Measurements from ENCODE around the gene SNRNP25. TPM values are rescaled to one million over a fixed set of nuclear protein-coding genes. Genes with fewer than 3 reads are reported as not detected.

The SNRNP25 gene
- total RNA-seq, 1 donor: 15.8 TPM

DNA sequence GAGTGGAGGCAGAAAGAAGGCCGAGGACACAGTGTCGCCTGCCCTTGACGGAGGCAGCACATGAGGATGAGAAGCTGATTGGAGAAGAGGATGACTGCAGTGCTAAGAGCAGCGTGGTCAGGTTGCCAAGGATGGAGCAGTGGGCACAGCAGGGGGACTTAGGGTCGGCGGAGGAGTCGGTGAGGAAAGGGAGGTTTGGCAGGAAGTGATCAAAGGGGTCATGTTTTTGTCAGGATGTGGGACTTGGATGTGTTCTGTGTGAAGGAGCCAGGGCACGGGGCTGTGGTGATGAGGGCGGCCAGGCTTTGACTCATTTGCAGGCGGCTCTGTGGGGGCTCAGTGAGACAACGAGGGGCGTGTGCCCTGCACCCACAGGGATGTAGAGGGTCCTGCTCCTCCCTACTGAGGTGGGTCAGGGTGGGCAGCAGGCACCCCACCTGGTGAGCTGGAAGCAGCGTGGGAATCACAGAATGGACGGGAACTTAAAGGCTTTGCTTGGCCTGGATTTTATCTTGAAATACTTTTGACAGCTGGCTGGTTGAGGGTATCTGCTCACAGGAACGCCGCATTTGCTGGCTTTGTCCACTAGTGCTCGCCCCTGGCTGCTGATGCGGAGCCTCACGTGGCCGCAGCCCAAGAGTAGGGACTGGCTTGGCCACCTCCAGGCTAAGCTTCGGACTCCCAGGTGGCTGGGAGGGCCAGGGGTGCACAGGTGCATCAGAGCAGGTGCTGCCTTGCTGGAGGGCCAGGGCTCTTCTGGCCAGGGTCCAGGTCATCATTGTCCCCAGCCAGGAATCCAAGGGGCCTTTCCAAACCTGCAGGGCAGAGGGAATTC lies 30.4 kb downstream of the SNRNP25 start:
- TF ChIP-seq, protein P1, sequence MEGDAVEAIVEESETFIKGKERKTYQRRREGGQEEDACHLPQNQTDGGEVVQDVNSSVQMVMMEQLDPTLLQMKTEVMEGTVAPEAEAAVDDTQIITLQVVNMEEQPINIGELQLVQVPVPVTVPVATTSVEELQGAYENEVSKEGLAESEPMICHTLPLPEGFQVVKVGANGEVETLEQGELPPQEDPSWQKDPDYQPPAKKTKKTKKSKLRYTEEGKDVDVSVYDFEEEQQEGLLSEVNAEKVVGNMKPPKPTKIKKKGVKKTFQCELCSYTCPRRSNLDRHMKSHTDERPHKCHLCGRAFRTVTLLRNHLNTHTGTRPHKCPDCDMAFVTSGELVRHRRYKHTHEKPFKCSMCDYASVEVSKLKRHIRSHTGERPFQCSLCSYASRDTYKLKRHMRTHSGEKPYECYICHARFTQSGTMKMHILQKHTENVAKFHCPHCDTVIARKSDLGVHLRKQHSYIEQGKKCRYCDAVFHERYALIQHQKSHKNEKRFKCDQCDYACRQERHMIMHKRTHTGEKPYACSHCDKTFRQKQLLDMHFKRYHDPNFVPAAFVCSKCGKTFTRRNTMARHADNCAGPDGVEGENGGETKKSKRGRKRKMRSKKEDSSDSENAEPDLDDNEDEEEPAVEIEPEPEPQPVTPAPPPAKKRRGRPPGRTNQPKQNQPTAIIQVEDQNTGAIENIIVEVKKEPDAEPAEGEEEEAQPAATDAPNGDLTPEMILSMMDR (IDR thresholded peaks at IDR 0.05; ENCODE audit: insufficient read depth, low read length): peak; percentile 31
- DNase-seq (ENCODE audit: low read depth): peak; percentile 70
- no peak overlapping the region for H3K4me3 ChIP-seq (ENCODE audit: low read depth, low read length)

DNA sequence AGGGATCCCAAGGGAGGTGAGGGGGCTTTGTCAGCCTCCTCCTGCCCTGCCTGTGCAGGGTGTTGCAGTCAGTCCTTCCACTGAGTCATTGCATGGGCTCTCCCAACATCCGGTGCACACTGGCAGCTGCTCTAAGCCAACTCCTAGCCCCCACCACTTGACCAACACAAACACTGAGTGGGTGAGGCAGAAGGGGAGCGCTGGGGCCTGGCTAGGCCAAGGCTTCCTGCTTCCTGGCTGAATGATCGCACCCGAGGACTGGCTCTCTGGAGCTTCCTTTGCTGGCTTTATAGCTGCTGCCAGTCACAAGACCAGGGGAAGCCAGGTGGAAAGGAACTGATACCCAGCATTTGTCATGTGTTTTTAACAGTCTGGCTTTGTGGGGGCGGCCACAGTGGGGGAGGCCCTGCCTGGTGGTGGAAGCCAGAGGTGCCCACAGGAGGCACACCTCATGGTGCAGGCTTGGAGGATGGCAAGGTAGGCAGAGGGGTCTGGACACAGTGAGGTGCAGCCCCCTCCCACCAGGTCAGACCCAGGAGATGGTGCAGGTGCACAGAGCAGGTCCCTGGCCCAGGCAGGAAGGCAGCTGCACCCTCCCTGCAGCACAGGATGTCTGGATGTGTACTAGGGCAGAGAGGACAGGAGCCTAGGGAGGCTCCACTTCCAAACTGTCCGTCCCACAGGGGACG lies 31.2 kb downstream of the SNRNP25 start:
- TF ChIP-seq, protein P1 (IDR thresholded peaks at IDR 0.05; ENCODE audit: insufficient read depth, low read length): no peak
- no peak overlapping the region for H3K4me3 ChIP-seq (ENCODE audit: low read depth, low read length)
- DNase-seq (ENCODE audit: low read depth): peak; percentile 94

DNA sequence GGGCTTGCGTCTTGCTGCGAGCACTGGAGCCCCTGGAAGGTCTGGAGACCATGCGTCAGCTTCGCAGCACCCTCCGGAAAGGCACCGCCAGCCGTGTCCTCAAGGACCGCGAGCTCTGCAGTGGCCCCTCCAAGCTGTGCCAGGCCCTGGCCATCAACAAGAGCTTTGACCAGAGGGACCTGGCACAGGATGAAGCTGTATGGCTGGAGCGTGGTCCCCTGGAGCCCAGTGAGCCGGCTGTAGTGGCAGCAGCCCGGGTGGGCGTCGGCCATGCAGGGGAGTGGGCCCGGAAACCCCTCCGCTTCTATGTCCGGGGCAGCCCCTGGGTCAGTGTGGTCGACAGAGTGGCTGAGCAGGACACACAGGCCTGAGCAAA lies 31.8 kb downstream of the SNRNP25 start:
- no peak for DNase-seq (ENCODE audit: low read depth)
- H3K4me3 ChIP-seq (ENCODE audit: low read depth, low read length): no peak overlapping the region
- TF ChIP-seq, protein P1 (IDR thresholded peaks at IDR 0.05; ENCODE audit: insufficient read depth, low read length): no peak

DNA sequence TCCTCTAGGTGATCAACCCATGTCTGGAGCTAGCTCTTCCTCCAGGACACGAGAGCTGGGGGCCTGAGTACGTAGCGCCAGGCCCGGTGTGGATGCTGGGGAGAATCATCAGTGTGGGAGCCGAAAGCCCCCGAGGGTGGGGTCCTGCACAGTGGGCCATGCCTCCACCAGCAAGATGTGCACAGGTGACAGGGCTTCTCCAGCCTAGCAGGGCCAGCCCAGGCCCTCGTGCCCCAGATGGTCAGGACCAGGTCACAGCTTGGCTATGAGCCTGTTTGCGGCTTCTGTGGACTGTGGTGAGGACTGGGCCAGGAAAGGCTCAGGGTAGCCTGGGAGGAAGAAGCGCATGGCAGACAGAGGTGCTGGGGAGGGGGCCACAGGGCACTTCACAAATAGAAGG lies 32.2 kb downstream of the SNRNP25 start:
- DNase-seq (ENCODE audit: low read depth): no peak
- TF ChIP-seq, protein P1 (IDR thresholded peaks at IDR 0.05; ENCODE audit: insufficient read depth, low read length): no peak
- no peak overlapping the region for H3K4me3 ChIP-seq (ENCODE audit: low read depth, low read length)

DNA sequence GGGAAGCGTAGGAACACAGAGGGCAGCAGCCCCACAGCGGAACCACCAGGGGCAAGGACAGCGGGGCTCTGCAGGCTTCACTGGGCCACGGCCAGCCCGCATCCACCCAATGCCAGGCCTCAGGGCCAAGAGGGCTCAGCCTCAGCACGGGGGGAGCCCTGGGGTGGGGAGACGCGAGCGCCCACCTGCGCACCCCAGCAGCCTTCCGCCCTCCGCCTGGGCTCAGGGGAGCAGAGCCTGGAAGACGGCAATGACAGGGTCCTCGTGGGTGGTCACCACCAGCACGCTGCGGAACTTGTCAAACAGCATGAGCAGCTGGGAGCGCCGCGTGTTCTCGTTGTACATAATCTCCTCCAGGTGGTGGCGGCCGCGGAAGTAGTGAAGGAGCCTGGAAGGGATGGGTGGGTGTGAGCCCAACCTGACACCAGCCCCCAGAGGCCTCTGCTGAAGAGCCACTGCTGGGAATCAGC lies 32.9 kb downstream of the SNRNP25 start:
- TF ChIP-seq, protein P1 (IDR thresholded peaks at IDR 0.05; ENCODE audit: insufficient read depth, low read length): no peak
- no peak overlapping the region for H3K4me3 ChIP-seq (ENCODE audit: low read depth, low read length)
- no peak for DNase-seq (ENCODE audit: low read depth)

DNA sequence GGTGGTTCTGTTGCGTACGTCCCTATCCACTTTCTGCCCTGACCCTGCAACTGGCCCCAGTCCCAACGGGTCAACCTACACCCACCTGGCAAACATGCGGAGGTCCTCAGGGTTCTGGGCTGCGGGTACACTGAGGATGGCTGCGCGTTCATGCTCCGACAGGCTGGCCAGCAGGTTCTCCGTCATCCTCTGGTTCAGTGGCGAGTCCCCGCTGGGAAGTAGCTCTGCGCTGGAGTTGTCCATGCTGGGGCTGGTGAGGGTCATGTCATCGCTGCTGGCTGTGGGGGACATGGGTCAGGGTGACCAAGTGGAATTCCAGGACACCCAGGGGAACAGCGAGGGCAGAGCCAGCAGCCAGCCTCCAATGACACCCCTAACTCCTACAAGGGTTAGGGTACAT lies 35.0 kb downstream of the SNRNP25 start:
- H3K4me3 ChIP-seq (ENCODE audit: low read depth, low read length): no peak overlapping the region
- no peak for DNase-seq (ENCODE audit: low read depth)
- TF ChIP-seq, protein P1 (IDR thresholded peaks at IDR 0.05; ENCODE audit: insufficient read depth, low read length): no peak
